Spleen (tissue), 7 donors: ENCODE measurements around the gene SLC18A3.

Experiments used
- CTCF ChIP-seq, 11 experiments: fragments of 200-600 bp in 7 of 11; fragments of 450-650 bp in 4 of 11; sonication (generic) in 4 of 11; IDR thresholded peaks in 8 of 11; conservative IDR thresholded peaks in 3 of 11; 1 replicate in 7 of 11; 2 replicates in 4 of 11; pipeline versions ENCODE4 v1.4.0 to v1.8.0; 2016 to 2021; ENCODE audit warnings: antibody characterized with exemption in 11 of 11, inconsistent platforms in 4 of 11, mild to moderate bottlenecking in 1 of 11
- POLR2A ChIP-seq, 3 donors: fragments of 450-650 bp; IDR thresholded peaks; one replicate each; pipeline ENCODE4 v1.5.1; 2017; ENCODE audit warnings: antibody characterized with exemption in 3 of 3, mild to moderate bottlenecking in 1 of 3
- POLR2AphosphoS5 ChIP-seq, 3 donors: sonication (generic); formaldehyde crosslinking; IDR thresholded peaks; one replicate each; pipeline ENCODE4 v1.5.1; 2017; ENCODE audit warnings: antibody characterized with exemption in 3 of 3
- donor health status: DM: no; HTN: no; CAD: no; lungs with moderate emphysema.
- donor health status: DM: no; HTN: no; CAD: no.
- donor health status: DM: no; HTN: no; CAD: no.

GRCh38 chr10:49652421-49653272 lies 42.5 kb downstream of the SLC18A3 start:
- TF ChIP-seq CTCF (IDR thresholded peaks at IDR 0.05 in 8 of 11, conservative IDR thresholded peaks at IDR 0.05 in 3 of 11) (no peak), POLR2A (IDR thresholded peaks at IDR 0.05) (no peak), POLR2AphosphoS5 (IDR thresholded peaks at IDR 0.05) (no peak)
